Ramos (cell line): ENCODE results near the gene DQX1.
"Not testable (repeated sequence)": the region's sequence is repeated elsewhere in the genome, so short reads cannot be mapped to it uniquely, and the experiment has no call there.

Experiments
- in situ Hi-C: fragments of 300-500 bp; cut with MboI; formaldehyde crosslinking; loops from one replicate; pipeline ENCODE4 v1.14.3; 2022; ENCODE audit warnings: low sequenced_read_pairs; ENCODE audit not compliant: unreplicated experiment

The DQX1 gene

GRCh38 chr2:74472086-74472944 is 53.7 kb downstream of the DQX1 start, which contains the start of gene MRPL53:
TSS of gene MRPL53 (minus strand) at chr2:74472680. CDS start at chr2:74472660, 20 bp downstream.
- in situ Hi-C loops = no loop called here

- in situ Hi-C loops = no loop called here
Measured at GRCh38 chr2:74471332-74472065, 54.5 kb downstream of the DQX1 start.

DNA sequence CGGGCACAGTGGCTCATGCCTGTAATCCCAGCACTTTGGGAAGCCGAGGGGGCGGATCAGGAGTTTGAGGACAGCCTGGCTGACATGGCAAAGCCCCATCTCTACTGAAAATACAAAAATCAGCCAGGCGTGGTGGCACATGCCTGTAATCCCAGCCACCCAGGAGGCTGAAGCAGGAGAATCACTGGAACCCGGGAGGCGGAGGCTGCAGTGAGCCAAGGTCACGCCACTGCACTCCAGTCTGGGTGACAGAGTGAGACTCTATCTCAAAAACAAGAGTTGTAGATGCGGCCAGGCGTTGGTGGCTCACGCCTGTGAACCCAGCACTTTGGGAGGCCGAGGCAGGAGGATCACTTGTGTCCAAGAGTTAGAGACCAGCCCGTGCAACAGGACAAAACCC is 55.3 kb downstream of the DQX1 start:
- in situ Hi-C loops = not testable (repeated sequence)
